Pancreas (tissue), 10 donors: Measurements from ENCODE around the gene HMGN2. TPM values are rescaled to one million over a fixed set of nuclear protein-coding genes. Genes with fewer than 3 reads are reported as not detected.

Experiments
- ATAC-seq, 4 donors: fragments of 200-7000 bp; cut with Tn5 transposase; one replicate each; pipeline versions ENCODE4 v1.8.0 to v1.9.1; 2020; ENCODE audit warnings: mild to moderate bottlenecking in 4 of 4, moderate library complexity in 4 of 4
- DNase-seq, 6 donors: peaks; one replicate each; pipeline ENCODE4 v3.0.0-alpha.2; 2020
- FAIRE-seq: peaks from 2 replicates; lab custom pipeline; 2012; peaks lifted over from hg19 to GRCh38; lab: Jason Lieb, UNC
- H3K27ac ChIP-seq, 4 donors: fragments of 200-600 bp; sonication (generic); 1 replicate in 3 of 4; 2 replicates in 1 of 4; pipeline versions ENCODE4 v1.5.0 to v1.8.0; 2020
- H3K27me3 ChIP-seq, 4 donors: fragments of 200-600 bp; one replicate each; pipeline ENCODE4 v1.8.0; 2021
- H3K36me3 ChIP-seq, 3 donors: fragments of 200-600 bp; sonication (generic) in 1 of 3; one replicate each; pipeline versions ENCODE4 v1.5.0 to v1.8.0; 2020 to 2021
- H3K4me1 ChIP-seq, 3 donors: fragments of 200-600 bp; one replicate each; pipeline ENCODE4 v1.8.0; 2021
- H3K4me3 ChIP-seq, 4 donors: fragments of 200-600 bp; sonication (generic) in 2 of 4; one replicate each; pipeline versions ENCODE4 v1.5.0 to v1.8.0; 2020 to 2021
- H3K9me3 ChIP-seq, 4 donors: fragments of 200-600 bp; one replicate each; pipeline ENCODE4 v1.8.0; 2021
- CTCF ChIP-seq, 4 donors: fragments of 200-600 bp; sonication (generic) in 3 of 4; IDR thresholded peaks; one replicate each; pipeline versions ENCODE4 v1.5.0 to v1.8.0; 2021; ENCODE audit warnings: antibody characterized with exemption in 4 of 4
- WGBS, 2 donors: extraction: QIAGEN DNeasy Blood & Tissue Kit; methylation state at CpG; one replicate each; pipeline ENCODE4 v1.1.7; 2013; 5-methylcytosine and 5-hydroxymethylcytosine counted together
- intact Hi-C, 3 donors: fragments of 100-400 bp; cut with DNase I; formaldehyde crosslinking; loops; one replicate each; pipeline versions ENCODE4 v1.11.1 to v1.14.2; 2022
- polyA plus RNA-seq, 2 donors: library from polyadenylated mRNA; stranded (reverse); fragments of 200-250 nt; gene quantifications; one replicate each; pipeline ENCODE4 v1.2.3, GENCODE V29; 2013
- total RNA-seq, 6 donors: library from RNA; stranded (reverse); fragmentation: NEBNext Ultra II Directional in 4 of 6; extraction: Animal tissue kit (Norgen Biotek cat#: 25700) in 4 of 6; gene quantifications; one replicate each; pipeline versions ENCODE4 v1.2.1 to v1.2.4, GENCODE V29; 2021 to 2023
- donor health status: healthy with polysubstance abuse.
- donor health status: DM: no; HTN: no; CAD: no; lungs with moderate emphysema.
- donor health status: DM: no; HTN: no; CAD: no.
- donor health status: control.
- donor health status: control.
- donor health status: Bipolar disorder and iron deficiency.
- donor health status: DM: yes; HTN: yes; CAD: no.
- donor health status: DM: no; HTN: no; CAD: no.
- donor health status: DM: no; HTN: no; CAD: no.
- donor health status: DM: yes; HTN: yes; CAD: no.

The HMGN2 gene
- total RNA-seq (100 to 1,000 TPM; 102 to 192 (median 143) TPM), polyA plus RNA-seq (100 to 1,000 TPM; 178 to 438 TPM)

GRCh38 chr1:26472320-26472900 lies at the start of gene HMGN2:
HMGN2 (plus strand) TSS chr1:26472440; CDS start chr1:26472613, 173 bp downstream.
- Histone ChIP-seq H3K36me3 (peaks cover 0 to 28% (median 9%) of the 10 kb centered on the region in 3 donors), H3K27ac (peak within 1 kb of the TSS; percentile 96 to 100 (median 100)), H3K4me3 (peak within 1 kb of the TSS; percentile 91 to 100 (median 96)), H3K27me3 (no peaks in the 10 kb centered on the region), H3K9me3 (no peaks in the 10 kb centered on the region), H3K4me1 (peaks cover 7 to 23% (median 10%) of the 10 kb centered on the region in 3 donors)
- ATAC-seq: peak; percentile 80 to 87 (median 82)
- no peak for TF ChIP-seq CTCF (IDR thresholded peaks at IDR 0.05)
- intact Hi-C loops: no loop called here
- FAIRE-seq: no peak
- DNase-seq: peak; percentile 89 to 97 (median 92)
- WGBS, 2 donors: 0 to 1% methylated on average over 39 to 69 of the region's 69 CpGs

- no peaks in the 10 kb centered on the region for H3K9me3 ChIP-seq
- no peaks in the 10 kb centered on the region for H3K36me3 ChIP-seq
- H3K4me1 ChIP-seq: peaks cover 3 to 16% (median 9%) of the 10 kb centered on the region in 3 donors
- no peak for TF ChIP-seq CTCF (IDR thresholded peaks at IDR 0.05)
- H3K4me3 ChIP-seq: no peak overlapping the region
- H3K27ac ChIP-seq: no peak overlapping the region
- WGBS, 2 donors: 90 to 96% methylated on average over 2 of the region's 2 CpGs
- ATAC-seq (no peak), FAIRE-seq (no peak), DNase-seq (no peak)
- intact Hi-C loops: no loop called here
- H3K27me3 ChIP-seq: no peaks in the 10 kb centered on the region
These were observed 42.5 kb upstream of the HMGN2 start for GRCh38 chr1:26429721-26430120.

- Histone ChIP-seq H3K4me3 (peak within 1 kb of the TSS; percentile 33 to 67 (median 46)), H3K36me3 (peaks cover 0 to 6% (median 0%) of the 10 kb centered on the region in 3 donors), H3K27ac (peak within 1 kb of the TSS; percentile 39 to 66 (median 45)), H3K9me3 (no peaks in the 10 kb centered on the region), H3K4me1 (peaks cover 3 to 17% (median 9%) of the 10 kb centered on the region in 3 donors), H3K27me3 (no peaks in the 10 kb centered on the region)
- ATAC-seq (peak; percentile 98 to 99 (median 99)), FAIRE-seq (peak; percentile 60), DNase-seq (peak; percentile 97 to 99 (median 98))
- TF ChIP-seq CTCF (IDR thresholded peaks at IDR 0.05): no peak
- intact Hi-C loops: no loop called here
- WGBS, 2 donors: 0 to 1% methylated on average over 45 of the region's 45 CpGs
These were observed 40.1 kb upstream of the HMGN2 start, which contains the start of gene DHDDS for GRCh38 chr1:26431979-26432695. DHDDS (plus strand) TSS chr1:26432321; CDS start chr1:26432946, 625 bp downstream.

- H3K4me3 ChIP-seq: peak overlapping the region; percentile 33 to 67 (median 46)
- WGBS, 2 donors: 13 to 21% methylated on average over 3 of the region's 3 CpGs
- intact Hi-C loops: no loop called here
- peaks cover 3 to 17% (median 9%) of the 10 kb centered on the region in 3 donors for H3K4me1 ChIP-seq
- ATAC-seq (no peak), FAIRE-seq (no peak), DNase-seq (no peak)
- H3K27me3 ChIP-seq: no peaks in the 10 kb centered on the region
- H3K27ac ChIP-seq: peak overlapping the region; percentile 39 to 66 (median 45)
- no peaks in the 10 kb centered on the region for H3K9me3 ChIP-seq
- TF ChIP-seq CTCF (IDR thresholded peaks at IDR 0.05): no peak
- peaks cover 0 to 6% (median 0%) of the 10 kb centered on the region in 3 donors for H3K36me3 ChIP-seq
These were observed 39.4 kb upstream of the HMGN2 start for GRCh38 chr1:26432793-26433192.
